Smooth muscle cell (in vitro differentiated cells): ENCODE measurements around the gene KLHL29. TPM values are rescaled to one million over a fixed set of nuclear protein-coding genes. Genes with fewer than 3 reads are reported as not detected.

ENCODE experiments used
- DNase-seq: peaks from one replicate; lab custom pipeline; 2025; ENCODE audit not compliant: unreplicated experiment; lab: John Stamatoyannopoulos, UW
- H2AFZ ChIP-seq: fragments of 200-600 bp; sonication (generic); 2 replicates; pipeline ENCODE4 v1.6.0; 2016; ENCODE audit warnings: antibody characterized with exemption, low read depth, mild to moderate bottlenecking
- H3F3A ChIP-seq: fragments of 200-600 bp; sonication (generic); 2 replicates; pipeline ENCODE4 v1.6.0; 2017; ENCODE audit warnings: antibody characterized with exemption, low read depth
- H3K27ac ChIP-seq: fragments of 200-600 bp; sonication (generic); 2 replicates; pipeline ENCODE4 v1.5.1; 2016; ENCODE audit warnings: low read depth, mild to moderate bottlenecking
- H3K27me3 ChIP-seq: fragments of 200-600 bp; sonication (generic); 2 replicates; pipeline ENCODE4 v1.6.1; 2016; ENCODE audit warnings: low read depth, mild to moderate bottlenecking
- H3K36me3 ChIP-seq: fragments of 200-600 bp; sonication (generic); 2 replicates; pipeline ENCODE4 v1.5.1; 2016; ENCODE audit warnings: low read depth
- H3K4me1 ChIP-seq: fragments of 200-600 bp; sonication (generic); 2 replicates; pipeline ENCODE4 v1.5.1; 2016; ENCODE audit warnings: low read depth
- H3K4me2 ChIP-seq: fragments of 200-600 bp; sonication (generic); 2 replicates; pipeline ENCODE4 v1.6.0; 2016; ENCODE audit warnings: mild to moderate bottlenecking
- H3K4me3 ChIP-seq: fragments of 200-600 bp; sonication (generic); 2 replicates; pipeline ENCODE4 v1.5.1; 2016; ENCODE audit warnings: mild to moderate bottlenecking
- H3K79me2 ChIP-seq: fragments of 200-600 bp; sonication (generic); 2 replicates; pipeline ENCODE4 v1.6.0; 2016; ENCODE audit warnings: low read depth, mild to moderate bottlenecking
- H3K9ac ChIP-seq: fragments of 200-600 bp; sonication (generic); 2 replicates; pipeline ENCODE4 v1.6.0; 2016; ENCODE audit warnings: low read depth
- H3K9me3 ChIP-seq: fragments of 200-600 bp; sonication (generic); replicated peaks from 2 replicates; pipeline ENCODE4 v1.5.1; 2016; ENCODE audit warnings: low read depth
- H4K20me1 ChIP-seq: fragments of 200-600 bp; sonication (generic); 2 replicates; pipeline ENCODE4 v1.6.0; 2016; ENCODE audit warnings: low read depth
- CTCF ChIP-seq: fragments of 200-600 bp; sonication (generic); IDR thresholded peaks from 2 replicates; pipeline ENCODE4 v1.5.1; 2017; ENCODE audit warnings: borderline replicate concordance, mild to moderate bottlenecking, antibody characterized with exemption; ENCODE audit not compliant: insufficient read depth, poor library complexity, severe bottlenecking
- WGBS: methylation state at CpG from one replicate; pipeline ENCODE4 v1.1.7; 2016; ENCODE audit warnings: low lambda C conversion rate; 5-methylcytosine and 5-hydroxymethylcytosine counted together
- polyA plus RNA-seq: library from polyadenylated mRNA; unstranded; fragments of >200 nt; fragmentation: Nextera tagmentation; extraction: Ambion mirVana; gene quantifications from 2 replicates; pipeline ENCODE4 v1.2.1, GENCODE V29; 2016
- total RNA-seq: library from RNA; depleted of rRNA; stranded (reverse); fragments of >200 nt; gene quantifications from 2 replicates; pipeline ENCODE4 v1.2.3, GENCODE V29; 2014

KLHL29 gene
- total and polyA plus RNA-seq, 2 experiments from 2014 or later, result 3.1 to 6.6 TPM

GRCh38 chr2:23456396-23456795, 71.4 kb downstream of the KLHL29 start:
- H3F3A ChIP-seq, result peaks cover 4% of the 10 kb centered on the region
- H3K27ac ChIP-seq, result no peak overlapping the region
- DNase-seq, result no peak
- H3K36me3 ChIP-seq, result no peaks in the 10 kb centered on the region
- H3K9me3 ChIP-seq, result no peaks in the 10 kb centered on the region
- no peak overlapping the region for H2AFZ ChIP-seq
- H3K4me3 ChIP-seq, result no peak overlapping the region
- H4K20me1 ChIP-seq, result no peaks in the 10 kb centered on the region
- H3K4me2 ChIP-seq, result no peak overlapping the region
- peaks cover 24% of the 10 kb centered on the region for H3K4me1 ChIP-seq
- H3K27me3 ChIP-seq, result no peaks in the 10 kb centered on the region
- 97% methylated on average over 17 of the region's 17 CpGs for WGBS
- no peak overlapping the region for H3K9ac ChIP-seq
- no peaks in the 10 kb centered on the region for H3K79me2 ChIP-seq
- no peak for TF ChIP-seq CTCF

- WGBS, result 94% methylated on average over 20 of the region's 20 CpGs
- Histone ChIP-seq H4K20me1 (no peaks in the 10 kb centered on the region), H3K27ac (no peak overlapping the region), H3K4me2 (no peak overlapping the region), H3F3A (peaks cover 4% of the 10 kb centered on the region), H3K36me3 (no peaks in the 10 kb centered on the region), H3K27me3 (no peaks in the 10 kb centered on the region), H2AFZ (no peak overlapping the region), H3K4me3 (no peak overlapping the region), H3K4me1 (peaks cover 24% of the 10 kb centered on the region), H3K9ac (no peak overlapping the region), H3K79me2 (no peaks in the 10 kb centered on the region), H3K9me3 (no peaks in the 10 kb centered on the region)
- TF ChIP-seq CTCF, result no peak
- DNase-seq, result no peak
These were observed 72.1 kb downstream of the KLHL29 start for GRCh38 chr2:23456881-23457760.

GRCh38 chr2:23457990-23458682, 73.2 kb downstream of the KLHL29 start:
- DNase-seq, result no peak
- Histone ChIP-seq H2AFZ (no peak overlapping the region), H3K79me2 (no peaks in the 10 kb centered on the region), H3K27me3 (no peaks in the 10 kb centered on the region), H3K9me3 (no peaks in the 10 kb centered on the region), H3K9ac (no peak overlapping the region), H3K4me1 (peaks cover 16% of the 10 kb centered on the region), H3K4me2 (no peak overlapping the region), H3K4me3 (no peak overlapping the region), H3K27ac (no peak overlapping the region), H4K20me1 (no peaks in the 10 kb centered on the region), H3F3A (peaks cover 3% of the 10 kb centered on the region), H3K36me3 (no peaks in the 10 kb centered on the region)
- no peak for TF ChIP-seq CTCF
- whole genome bisulfite sequencing, result 91% methylated on average over 13 of the region's 13 CpGs
